GM12878 (cell line): ENCODE data around the gene ACAD11. TPM values are rescaled to one million over a fixed set of nuclear protein-coding genes. Genes with fewer than 3 reads are reported as not detected.

Source experiments
- ATAC-seq: fragments of 200-7000 bp; cut with Tn5 transposase; 3 replicates; pipeline ENCODE4 v1.9.1; 2020; ENCODE audit warnings: mild to moderate bottlenecking, moderate library complexity
- BruUV-seq: library from RNA; stranded (reverse); fragments of 400-500 nt; replicated peaks from 2 replicates; lab custom pipeline; 2021; lab: Mats Ljungman, UMichigan
- CTCF ChIA-PET: fragments of 300-600 bp; sonication (Branson Sonifier 250); formaldehyde crosslinking; extraction: SDS; loops from one replicate; lab custom pipeline; 2021; ENCODE audit warnings: inconsistent platforms; lab: Yijun Ruan, JAX
- POLR2A ChIA-PET: fragments of 350-600 bp; formaldehyde crosslinking; extraction: SDS; loops from one replicate; lab custom pipeline; 2021; ENCODE audit warnings: inconsistent platforms; lab: Charles Lee
- RAD21 ChIA-PET: fragments of 300-600 bp; sonication (Branson Sonifier 250); formaldehyde crosslinking; loops from one replicate; lab custom pipeline; 2023; ENCODE audit warnings: antibody characterized with exemption; ENCODE audit not compliant: unreplicated experiment; lab: Charles Lee
- SMC1A ChIA-PET: fragments of 300-600 bp; sonication (Branson Sonifier 250); formaldehyde crosslinking; loops from one replicate; lab custom pipeline; 2023; ENCODE audit not compliant: unreplicated experiment, uncharacterized antibody; lab: Charles Lee
- DNase-seq: peaks from one replicate; pipeline ENCODE4 v3.0.0-alpha.2; 2011; ENCODE audit warnings: low read depth, low spot score
- FAIRE-seq: peaks from 3 replicates; lab custom pipeline; 2011; peaks lifted over from hg19 to GRCh38; lab: Jason Lieb, UNC
- H2AFZ ChIP-seq: 2 replicates; pipeline ENCODE4 v1.6.0; 2011; ENCODE audit warnings: low read depth, low read length, control low read depth; ENCODE audit not compliant: control insufficient read depth
- H3K27ac ChIP-seq: 2 replicates; pipeline ENCODE4 v1.5.1; 2011; ENCODE audit warnings: control low read depth; ENCODE audit not compliant: control insufficient read depth, insufficient read depth
- H3K27me3 ChIP-seq, 2 experiments: replicated peaks in 1 of 2; 2 replicates each; pipeline versions ENCODE4 v1.6.0 to v1.6.1; 2011; ENCODE audit warnings: low read length in 1 of 2; ENCODE audit not compliant: control insufficient read depth in 2 of 2, insufficient read depth in 2 of 2
- H3K36me3 ChIP-seq, 2 experiments: 2 replicates each; pipeline ENCODE4 v1.5.1; 2011; ENCODE audit warnings: low read length in 1 of 2; ENCODE audit not compliant: control insufficient read depth in 2 of 2, insufficient read depth in 2 of 2
- H3K4me1 ChIP-seq: 2 replicates; pipeline ENCODE4 v1.6.1; 2011; ENCODE audit warnings: mild to moderate bottlenecking, low read length, moderate library complexity, mixed read lengths; ENCODE audit not compliant: control insufficient read depth, insufficient read depth
- H3K4me2 ChIP-seq: 2 replicates; pipeline ENCODE4 v1.6.0; 2011; ENCODE audit warnings: control low read depth; ENCODE audit not compliant: control insufficient read depth, insufficient read depth
- H3K4me3 ChIP-seq: fragments of 200-600 bp; sonication (generic); 2 replicates; pipeline ENCODE4 v1.5.1; 2016
- H3K79me2 ChIP-seq: 2 replicates; pipeline ENCODE4 v1.6.0; 2011; ENCODE audit warnings: low read length; ENCODE audit not compliant: control insufficient read depth, insufficient read depth
- H3K9ac ChIP-seq: 2 replicates; pipeline ENCODE4 v1.8.0; 2011; ENCODE audit warnings: low read length, control low read depth, mixed read lengths; ENCODE audit not compliant: control insufficient read depth, insufficient read depth
- H3K9me3 ChIP-seq: replicated peaks from 3 replicates; pipeline ENCODE4 v1.5.1; 2011; ENCODE audit warnings: mild to moderate bottlenecking, low read length; ENCODE audit not compliant: control insufficient read depth, insufficient read depth
- H4K20me1 ChIP-seq: 2 replicates; pipeline ENCODE4 v1.6.0; 2011; ENCODE audit not compliant: control insufficient read depth, insufficient read depth
- ASH2L ChIP-seq: fragments of 300-600, 200-600 bp; sonication (generic); IDR thresholded peaks from 2 replicates; pipeline ENCODE4 v1.6.1; 2017; ENCODE audit warnings: low read depth, mild to moderate bottlenecking, borderline replicate concordance
- CBFB ChIP-seq: IDR thresholded peaks from 2 replicates; pipeline ENCODE4 v1.6.1; 2016; ENCODE audit warnings: antibody characterized with exemption, low read depth
- CHD4 ChIP-seq: fragments of 200-600 bp; sonication (generic); IDR thresholded peaks from 2 replicates; pipeline ENCODE4 v1.6.1; 2016; ENCODE audit warnings: mild to moderate bottlenecking
- GABPA ChIP-seq: IDR thresholded peaks from 2 replicates; pipeline ENCODE4 v1.6.1; 2014; ENCODE audit warnings: antibody characterized with exemption, low read depth, mild to moderate bottlenecking, inconsistent platforms
- IRF5 ChIP-seq: fragments of 450-650 bp; IDR thresholded peaks from 2 replicates; pipeline ENCODE4 v1.6.1; 2017; ENCODE audit warnings: borderline replicate concordance
- KAT2A ChIP-seq: conservative IDR thresholded peaks from 2 replicates; pipeline ENCODE4 v1.6.1; 2011; ENCODE audit warnings: low read depth, low read length; ENCODE audit not compliant: control insufficient read depth
- MEF2A ChIP-seq: IDR thresholded peaks from 2 replicates; pipeline ENCODE4 v1.6.1; 2011; ENCODE audit warnings: low read depth, mild to moderate bottlenecking, low read length, moderate library complexity; ENCODE audit not compliant: insufficient read depth
- NFYA ChIP-seq: IDR thresholded peaks from 2 replicates; pipeline ENCODE4 v1.6.1; 2011; ENCODE audit warnings: low read depth, mild to moderate bottlenecking, low read length, improper control_type of control experiment, borderline replicate concordance
- POLR2AphosphoS2 ChIP-seq: IDR thresholded peaks from 2 replicates; pipeline ENCODE4 v1.6.1; 2011; ENCODE audit warnings: low read depth, mild to moderate bottlenecking, low read length, improper control_type of control experiment, moderate library complexity
- POLR2AphosphoS5 ChIP-seq: IDR thresholded peaks from 2 replicates; pipeline ENCODE4 v1.6.1; 2011; ENCODE audit warnings: mild to moderate bottlenecking, low read length, inconsistent platforms
- TCF7 ChIP-seq: IDR thresholded peaks from 2 replicates; pipeline ENCODE4 v1.6.1; 2014; ENCODE audit warnings: antibody characterized with exemption, borderline replicate concordance
- ZNF207 ChIP-seq: fragments of 450-650 bp; IDR thresholded peaks from 2 replicates; pipeline ENCODE4 v1.6.1; 2014; ENCODE audit warnings: antibody characterized with exemption, mild to moderate bottlenecking, borderline replicate concordance
- WGBS: methylation state at CpG from one replicate; pipeline ENCODE4 v1.1.6; 2016; ENCODE audit warnings: low lambda C conversion rate; ENCODE audit not compliant: insufficient replicate concordance, insufficient coverage; ENCODE audit errors: missing lambda C conversion rate; 5-methylcytosine and 5-hydroxymethylcytosine counted together
- in situ Hi-C: fragments of 300-500 bp; cut with MboI; formaldehyde crosslinking; loops from 9 replicates; pipeline ENCODE4 v1.14.3; 2018; ENCODE audit warnings: mixed read lengths
- intact Hi-C: fragments of 100-400 bp; cut with micrococcal nuclease; formaldehyde crosslinking; loops from one replicate; pipeline ENCODE4 v1.14.2; 2022; ENCODE audit not compliant: unreplicated experiment
- polyA plus RNA-seq, 11 experiments: library from polyadenylated mRNA; depleted of rRNA in 4 of 11; unstranded in 6 of 11; stranded (reverse) in 5 of 11; fragments of >200 nt; fragmentation: Nextera tagmentation in 4 of 11; fragmentation: Illumina TruSeq in 1 of 11; extraction: Ambion mirVana in 4 of 11; extraction: Trizol in 1 of 11; gene quantifications; 1 replicate in 1 of 11; 2 replicates in 10 of 11; pipeline versions ENCODE4 v1.2.1 to v1.2.3, GENCODE V29; 2011 to 2016; ENCODE audit warnings: inconsistent platforms in 2 of 11, missing spikeins in 2 of 11, low read depth in 1 of 11
- total RNA-seq, 4 experiments: library from RNA; depleted of rRNA in 3 of 4; stranded (reverse); fragments of >200 nt in 3 of 4; fragmentation: Illumina TruSeq in 1 of 4; extraction: Trizol in 1 of 4; gene quantifications; 2 replicates each; pipeline versions ENCODE4 v1.2.1 to v1.2.3, GENCODE V29; 2013 to 2021
- TF ChIP-seq, protein P1 (sequence below): IDR thresholded peaks from 2 replicates; pipeline ENCODE4 v1.6.1; 2011; ENCODE audit warnings: low read depth, low read length, improper control_type of control experiment, borderline replicate concordance
- TF ChIP-seq, protein P2 (sequence below): fragments of 450-650 bp; IDR thresholded peaks from 2 replicates; pipeline ENCODE4 v1.6.1; 2014; ENCODE audit warnings: mild to moderate bottlenecking

The ACAD11 gene
- total and polyA plus RNA-seq, 10 of the 15 experiments (the other 5 are each of a cell fraction or from before 2014, with no cell fraction given): 2.4 to 15.9 (median 10.4) TPM

DNA sequence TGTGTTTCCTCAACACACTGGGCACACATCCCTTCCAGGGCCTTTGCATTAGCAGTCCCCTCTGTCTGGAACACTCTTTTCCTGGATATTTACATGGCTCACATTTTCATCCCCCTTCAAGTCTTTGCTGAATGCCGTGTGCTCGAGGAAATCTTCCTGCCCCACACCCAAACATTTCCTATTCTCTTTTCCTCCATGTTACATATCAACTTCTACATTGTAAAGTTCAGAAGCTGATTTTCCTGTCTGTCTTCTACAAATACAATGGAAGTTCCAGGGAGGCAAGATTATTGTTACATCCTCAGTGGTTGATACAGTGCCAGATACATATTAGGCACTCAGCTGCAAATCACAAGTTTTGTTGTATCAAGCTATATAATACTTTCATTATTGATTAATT, 4.1 kb downstream of the ACAD11 start:
- intact Hi-C loops (no loop called here), in situ Hi-C loops (no loop called here)
- H3K79me2 ChIP-seq: peaks cover 14% of the 10 kb centered on the region
- BruUV-seq: no TSS peak
- H3K9me3 ChIP-seq: no peaks in the 10 kb centered on the region
- no peaks in the 10 kb centered on the region for H4K20me1 ChIP-seq
- H3K9ac ChIP-seq: no peak overlapping the region
- POLR2A ChIA-PET: no interaction called here
- H3K36me3 ChIP-seq: no peaks in the 10 kb centered on the region
- 97% methylated on average over 2 of the region's 2 CpGs for WGBS
- SMC1A ChIA-PET: interaction anchor here (1.9 kb wide), 1 partner anchor 10 kb away, joined by 4 read pairs; no protein-coding TSS in a partner anchor
- H3K27me3 ChIP-seq: no peaks in the 10 kb centered on the region
- H2AFZ ChIP-seq: no peak overlapping the region
- RAD21 ChIA-PET: no interaction called here
- DNase-seq: no peak
- no peaks in the 10 kb centered on the region for H3K4me1 ChIP-seq
- no peak overlapping the region for H3K27ac ChIP-seq
- H3K4me3 ChIP-seq: no peak overlapping the region
- H3K4me2 ChIP-seq: peak overlapping the region; percentile 5; the same call in 1 of the 2 replicates
- no peak for ATAC-seq
- CTCF ChIA-PET: interaction anchor here (1.1 to 1.4 kb wide), 2 partner anchors 71 to 120 kb away, joined by 3 to 7 read pairs; no protein-coding TSS in a partner anchor
- FAIRE-seq: no peak
- no peak for TF ChIP-seq GABPA
- TF ChIP-seq, protein P1, sequence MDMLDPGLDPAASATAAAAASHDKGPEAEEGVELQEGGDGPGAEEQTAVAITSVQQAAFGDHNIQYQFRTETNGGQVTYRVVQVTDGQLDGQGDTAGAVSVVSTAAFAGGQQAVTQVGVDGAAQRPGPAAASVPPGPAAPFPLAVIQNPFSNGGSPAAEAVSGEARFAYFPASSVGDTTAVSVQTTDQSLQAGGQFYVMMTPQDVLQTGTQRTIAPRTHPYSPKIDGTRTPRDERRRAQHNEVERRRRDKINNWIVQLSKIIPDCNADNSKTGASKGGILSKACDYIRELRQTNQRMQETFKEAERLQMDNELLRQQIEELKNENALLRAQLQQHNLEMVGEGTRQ: no peak

GRCh38 chr3:132654721-132655120, 4.9 kb downstream of the ACAD11 start:
- Histone ChIP-seq H3K27ac (no peak overlapping the region), H2AFZ (no peak overlapping the region), H3K79me2 (peaks cover 8% of the 10 kb centered on the region), H3K4me1 (no peaks in the 10 kb centered on the region), H4K20me1 (no peaks in the 10 kb centered on the region), H3K4me2 (no peak overlapping the region), H3K36me3 (no peaks in the 10 kb centered on the region), H3K9ac (no peak overlapping the region), H3K27me3 (no peaks in the 10 kb centered on the region), H3K4me3 (no peak overlapping the region), H3K9me3 (no peaks in the 10 kb centered on the region)
- no TSS peak for BruUV-seq
- POLR2A ChIA-PET: no interaction called here
- intact Hi-C loops (no loop called here), in situ Hi-C loops (no loop called here)
- CTCF ChIA-PET: interaction anchor here (2.6 kb wide), 1 partner anchor 12 kb away, joined by 26 read pairs; no protein-coding TSS in a partner anchor
- ATAC-seq (no peak), DNase-seq (no peak), FAIRE-seq (no peak)
- SMC1A ChIA-PET: interaction anchor here (1.9 kb wide), 1 partner anchor 11 kb away, joined by 4 read pairs; no protein-coding TSS in a partner anchor
- 88% methylated on average over 5 of the region's 5 CpGs for WGBS
- RAD21 ChIA-PET: no interaction called here
- no peak for TF ChIP-seq NFYA
- TF ChIP-seq, protein P2, sequence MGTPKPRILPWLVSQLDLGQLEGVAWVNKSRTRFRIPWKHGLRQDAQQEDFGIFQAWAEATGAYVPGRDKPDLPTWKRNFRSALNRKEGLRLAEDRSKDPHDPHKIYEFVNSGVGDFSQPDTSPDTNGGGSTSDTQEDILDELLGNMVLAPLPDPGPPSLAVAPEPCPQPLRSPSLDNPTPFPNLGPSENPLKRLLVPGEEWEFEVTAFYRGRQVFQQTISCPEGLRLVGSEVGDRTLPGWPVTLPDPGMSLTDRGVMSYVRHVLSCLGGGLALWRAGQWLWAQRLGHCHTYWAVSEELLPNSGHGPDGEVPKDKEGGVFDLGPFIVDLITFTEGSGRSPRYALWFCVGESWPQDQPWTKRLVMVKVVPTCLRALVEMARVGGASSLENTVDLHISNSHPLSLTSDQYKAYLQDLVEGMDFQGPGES: no peak
- TF ChIP-seq, protein P1: no peak
- no peak for TF ChIP-seq CBFB
- TF ChIP-seq POLR2AphosphoS5: no peak
- TF ChIP-seq IRF5: no peak
- no peak for TF ChIP-seq KAT2A
- no peak for TF ChIP-seq ZNF207
- no peak for TF ChIP-seq ASH2L
- no peak for TF ChIP-seq CHD4
- no peak for TF ChIP-seq MEF2A
- TF ChIP-seq POLR2AphosphoS2: no peak
- TF ChIP-seq TCF7: no peak
